Endothelial cell of umbilical vein (primary cell): Measurements from ENCODE around the gene PTPN14. TPM values are rescaled to one million over a fixed set of nuclear protein-coding genes. Genes with fewer than 3 reads are reported as not detected.
A peak's percentile ranks its signal among the peaks of the same experiment; 100 is the strongest.

ENCODE experiments used
- BruUV-seq: library from RNA; stranded (reverse); fragments of 400-500 nt; replicated peaks from 2 replicates; lab custom pipeline; 2021; lab: Mats Ljungman, UMichigan
- CTCF ChIA-PET: fragments of 300-600, 350-600 bp; sonication (Branson Sonifier 250); formaldehyde crosslinking; loops from one replicate; lab custom pipeline; 2021; ENCODE audit warnings: antibody characterized with exemption, inconsistent platforms; lab: Charles Lee
- POLR2A ChIA-PET: fragments of 300-600, 350-600 bp; sonication (Branson Sonifier 250); formaldehyde crosslinking; loops from one replicate; lab custom pipeline; 2021; ENCODE audit warnings: antibody characterized with exemption, inconsistent platforms; lab: Charles Lee
- DNase-seq: peaks from one replicate; pipeline ENCODE4 v3.0.0-alpha.2; 2011; ENCODE audit warnings: low read depth, low spot score
- FAIRE-seq: peaks from 2 replicates; lab custom pipeline; 2011; peaks lifted over from hg19 to GRCh38; lab: Jason Lieb, UNC
- H2AFZ ChIP-seq: 2 replicates; pipeline ENCODE4 v1.6.0; 2012; ENCODE audit warnings: low read depth, low read length, control low read depth, inconsistent platforms
- H3K27ac ChIP-seq: 2 replicates; pipeline ENCODE4 v1.5.1; 2011; ENCODE audit warnings: low read depth, mild to moderate bottlenecking, control low read depth, low read length, moderate library complexity; ENCODE audit not compliant: insufficient read depth
- H3K27me3 ChIP-seq, 2 experiments: 2 replicates each; pipeline versions ENCODE4 v1.6.0 to v1.6.1; 2011; ENCODE audit warnings: low read length in 2 of 2, mixed read lengths in 1 of 2; ENCODE audit not compliant: control insufficient read depth in 2 of 2, insufficient read depth in 2 of 2
- H3K36me3 ChIP-seq, 2 experiments: 2 replicates in 1 of 2; 3 replicates in 1 of 2; pipeline ENCODE4 v1.5.1; 2011; ENCODE audit warnings: low read length in 2 of 2, mild to moderate bottlenecking in 1 of 2, moderate library complexity in 1 of 2; ENCODE audit not compliant: control insufficient read depth in 2 of 2, insufficient read depth in 2 of 2; ENCODE audit errors: extremely low read depth in 1 of 2
- H3K4me1 ChIP-seq: 3 replicates; pipeline ENCODE4 v1.5.1; 2011; ENCODE audit warnings: mild to moderate bottlenecking, low read length; ENCODE audit not compliant: control insufficient read depth, insufficient read depth; ENCODE audit errors: extremely low read depth
- H3K4me2 ChIP-seq: 2 replicates; pipeline ENCODE4 v1.6.1; 2011; ENCODE audit warnings: low read length, control low read depth, mixed read lengths; ENCODE audit not compliant: insufficient read depth
- H3K4me3 ChIP-seq, 3 experiments: fragments of 200-600 bp in 1 of 3; sonication (generic), shearing (Covaris generic) in 1 of 3; replicated peaks in 1 of 3; 2 replicates each; pipeline ENCODE4 v1.5.1; 2011 to 2016; ENCODE audit warnings: control low read depth in 3 of 3, low read length in 3 of 3, mild to moderate bottlenecking in 2 of 3, inconsistent platforms in 1 of 3, low read depth in 1 of 3, moderate library complexity in 1 of 3; ENCODE audit not compliant: insufficient read depth in 1 of 3
- H3K79me2 ChIP-seq: 2 replicates; pipeline ENCODE4 v1.6.0; 2012; ENCODE audit warnings: low read length, inconsistent platforms; ENCODE audit not compliant: control insufficient read depth, insufficient read depth
- H3K9ac ChIP-seq: replicated peaks from 2 replicates; pipeline ENCODE3; 2011; ENCODE audit warnings: low read length, control low read depth; ENCODE audit not compliant: insufficient read depth; ENCODE audit errors: extremely low read depth
- H3K9me1 ChIP-seq: replicated peaks from 3 replicates; pipeline ENCODE4 v1.6.0; 2011; ENCODE audit warnings: mild to moderate bottlenecking, low read length; ENCODE audit not compliant: control insufficient read depth, insufficient read depth; ENCODE audit errors: extremely low read depth
- H3K9me3 ChIP-seq: replicated peaks from 2 replicates; pipeline ENCODE4 v1.5.1; 2012; ENCODE audit warnings: low read length, inconsistent platforms; ENCODE audit not compliant: control insufficient read depth, insufficient read depth
- H4K20me1 ChIP-seq: replicated peaks from 2 replicates; pipeline ENCODE3; 2011; ENCODE audit warnings: mild to moderate bottlenecking, low read length; ENCODE audit not compliant: control insufficient read depth, insufficient read depth; ENCODE audit errors: extremely low read depth
- EZH2 ChIP-seq: IDR thresholded peaks from 2 replicates; pipeline ENCODE4 v1.6.1; 2012; ENCODE audit warnings: borderline replicate concordance, low read depth, mild to moderate bottlenecking, moderate library complexity, low read length, inconsistent platforms; ENCODE audit not compliant: severe bottlenecking
- FOS ChIP-seq: IDR thresholded peaks from 2 replicates; pipeline ENCODE4 v1.6.1; 2011; ENCODE audit warnings: mild to moderate bottlenecking, low read length, moderate library complexity, borderline replicate concordance; ENCODE audit not compliant: insufficient read depth
- GATA2 ChIP-seq: IDR thresholded peaks from 2 replicates; pipeline ENCODE4 v1.7.0; 2011; ENCODE audit warnings: low read depth, mild to moderate bottlenecking, moderate library complexity, mixed read lengths, low read length; ENCODE audit not compliant: insufficient read length, insufficient read depth
- JUN ChIP-seq: IDR thresholded peaks from 2 replicates; pipeline ENCODE4 v1.6.1; 2011; ENCODE audit warnings: borderline replicate concordance, low read depth; ENCODE audit not compliant: insufficient read length, insufficient read depth
- MYC ChIP-seq: IDR thresholded peaks from one replicate; pipeline ENCODE4 v1.6.1; 2011; ENCODE audit warnings: mild to moderate bottlenecking, low read depth, low read length
- POLR2A ChIP-seq: IDR thresholded peaks from 2 replicates; pipeline ENCODE4 v1.6.1; 2012; ENCODE audit warnings: low read depth, mild to moderate bottlenecking, control low read depth, low read length
- POLR2AphosphoS5 ChIP-seq: IDR thresholded peaks from 2 replicates; pipeline ENCODE4 v1.6.1; 2012; ENCODE audit warnings: low read depth, mild to moderate bottlenecking, control low read depth, low read length, moderate library complexity; ENCODE audit not compliant: insufficient read depth
- dilution Hi-C: fragments of 300-500 bp; cut with MboI; formaldehyde crosslinking; loops from one replicate; pipeline ENCODE4 v1.15.0; 2019; ENCODE audit warnings: low sequenced_read_pairs; ENCODE audit not compliant: extremely low pct_ligation_motif_present
- intact Hi-C: fragments of 100-400 bp; cut with micrococcal nuclease; formaldehyde crosslinking; loops from one replicate; pipeline ENCODE4 v1.10.0; 2022
- polyA plus RNA-seq, 4 experiments: library from polyadenylated mRNA; depleted of rRNA in 3 of 4; stranded (reverse) in 3 of 4; unstranded in 1 of 4; fragments of >200 nt; gene quantifications; 2 replicates each; pipeline versions ENCODE4 v1.2.1 to v1.2.3, GENCODE V29; 2011 to 2012; ENCODE audit warnings: missing spikeins in 1 of 4
- total RNA-seq: library from RNA; stranded (reverse); gene quantifications from 2 replicates; pipeline ENCODE4 v1.2.3, GENCODE V29; 2021
- TF ChIP-seq, protein P1 (sequence below), 2 donors: IDR thresholded peaks; 1 replicate in 1 of 2; 2 replicates in 1 of 2; pipeline ENCODE4 v1.5.1; 2011; ENCODE audit warnings: low read length in 2 of 2, mild to moderate bottlenecking in 2 of 2, moderate library complexity in 2 of 2, control low read depth in 1 of 2, inconsistent platforms in 1 of 2, low read depth in 1 of 2; ENCODE audit not compliant: insufficient read depth in 1 of 2; ENCODE audit errors: extremely low read depth in 1 of 2
- TF ChIP-seq, protein P2 (sequence below): IDR thresholded peaks from 2 replicates; pipeline ENCODE4 v1.6.1; 2011; ENCODE audit not compliant: insufficient read depth, insufficient read length

The PTPN14 gene
- total and polyA plus RNA-seq, 2 donors (not counting 3 experiments of a cell fraction or from before 2014, with no cell fraction given), result 18.5 to 93.0 TPM

DNA sequence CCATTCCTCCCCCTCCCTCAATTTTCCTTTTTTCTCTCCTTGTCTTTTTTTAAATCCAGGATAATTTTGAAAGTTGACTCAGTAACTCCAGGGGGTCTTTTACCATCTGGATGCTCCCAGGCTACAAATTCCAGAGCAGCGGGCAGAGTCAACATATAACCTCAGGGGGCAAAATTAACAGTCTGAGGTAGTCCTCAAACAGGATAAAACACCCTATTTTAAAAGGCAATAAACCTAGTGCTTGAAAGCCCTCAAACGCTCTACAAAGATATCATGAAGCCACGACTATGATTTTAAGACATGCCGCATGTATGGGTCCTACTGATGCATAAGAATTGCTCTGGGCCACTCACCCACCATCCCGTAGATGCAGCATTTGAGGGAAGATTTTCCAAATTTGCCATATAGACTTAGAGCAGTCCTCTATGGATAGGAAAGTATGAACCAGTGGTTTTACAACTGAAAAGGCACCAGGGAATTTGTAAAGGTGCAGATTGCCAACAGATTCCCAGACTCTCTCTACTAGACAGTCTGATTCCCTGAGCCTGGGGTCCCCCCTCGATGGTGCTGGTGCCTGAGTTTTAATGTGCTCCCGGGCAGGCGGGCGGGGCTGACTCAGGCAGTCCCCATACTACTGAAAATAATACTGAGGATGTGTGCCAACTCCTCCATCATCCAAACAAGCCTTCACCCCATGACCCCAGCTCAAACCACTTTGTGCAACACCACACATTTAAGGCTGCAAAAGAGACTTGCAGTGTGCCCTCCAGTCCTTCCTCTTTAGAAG is 37.2 kb downstream of the PTPN14 start:
- Histone ChIP-seq H4K20me1 (peaks cover 9% of the 10 kb centered on the region), H3K4me1 (peaks cover 25% of the 10 kb centered on the region), H3K9me1 (no peaks in the 10 kb centered on the region), H3K27me3 (no peaks in the 10 kb centered on the region), H3K79me2 (peaks cover 98% of the 10 kb centered on the region), H3K4me3 (no peak overlapping the region), H3K9me3 (no peaks in the 10 kb centered on the region), H3K36me3 (no peaks in the 10 kb centered on the region), H3K9ac (no peak overlapping the region), H3K27ac (no peak overlapping the region), H2AFZ (no peak overlapping the region), H3K4me2 (no peak overlapping the region)
- no peak for TF ChIP-seq EZH2
- TF ChIP-seq JUN, result no peak
- TF ChIP-seq POLR2A, result no peak
- TF ChIP-seq, protein P1, sequence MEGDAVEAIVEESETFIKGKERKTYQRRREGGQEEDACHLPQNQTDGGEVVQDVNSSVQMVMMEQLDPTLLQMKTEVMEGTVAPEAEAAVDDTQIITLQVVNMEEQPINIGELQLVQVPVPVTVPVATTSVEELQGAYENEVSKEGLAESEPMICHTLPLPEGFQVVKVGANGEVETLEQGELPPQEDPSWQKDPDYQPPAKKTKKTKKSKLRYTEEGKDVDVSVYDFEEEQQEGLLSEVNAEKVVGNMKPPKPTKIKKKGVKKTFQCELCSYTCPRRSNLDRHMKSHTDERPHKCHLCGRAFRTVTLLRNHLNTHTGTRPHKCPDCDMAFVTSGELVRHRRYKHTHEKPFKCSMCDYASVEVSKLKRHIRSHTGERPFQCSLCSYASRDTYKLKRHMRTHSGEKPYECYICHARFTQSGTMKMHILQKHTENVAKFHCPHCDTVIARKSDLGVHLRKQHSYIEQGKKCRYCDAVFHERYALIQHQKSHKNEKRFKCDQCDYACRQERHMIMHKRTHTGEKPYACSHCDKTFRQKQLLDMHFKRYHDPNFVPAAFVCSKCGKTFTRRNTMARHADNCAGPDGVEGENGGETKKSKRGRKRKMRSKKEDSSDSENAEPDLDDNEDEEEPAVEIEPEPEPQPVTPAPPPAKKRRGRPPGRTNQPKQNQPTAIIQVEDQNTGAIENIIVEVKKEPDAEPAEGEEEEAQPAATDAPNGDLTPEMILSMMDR (IDR thresholded peaks at IDR 0.05; ENCODE audit: extremely low read depth in 1 of 2, insufficient read depth in 1 of 2, low read depth in 1 of 2, low read length in 2 of 2), result no peak
- no peak for TF ChIP-seq FOS
- TF ChIP-seq, protein P2, sequence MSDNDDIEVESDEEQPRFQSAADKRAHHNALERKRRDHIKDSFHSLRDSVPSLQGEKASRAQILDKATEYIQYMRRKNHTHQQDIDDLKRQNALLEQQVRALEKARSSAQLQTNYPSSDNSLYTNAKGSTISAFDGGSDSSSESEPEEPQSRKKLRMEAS, result no peak
- TF ChIP-seq MYC, result no peak
- TF ChIP-seq POLR2AphosphoS5, result no peak
- no peak for TF ChIP-seq GATA2
- CTCF ChIA-PET, result no interaction called here
- intact Hi-C loops, result no loop called here
- FAIRE-seq, result no peak
- POLR2A ChIA-PET, result no interaction called here
- dilution Hi-C loops, result no loop called here
- peak; percentile 37 for DNase-seq
- BruUV-seq, result no TSS peak
